ENCODE measurements around the gene STT3B.
"Not testable (repeated sequence)": the region's sequence is repeated elsewhere in the genome, so short reads cannot be mapped to it uniquely, and the experiment has no call there.

GRCh38 chr3:31506515-31506914 lies 26.2 kb upstream of the STT3B start:
- not testable (repeated sequence) for TF ChIP-seq EZH2 (IDR thresholded peaks at IDR 0.05); POLR2AphosphoS5 (IDR thresholded peaks at IDR 0.05; ENCODE audit: borderline replicate concordance, low read depth, low read length)
